Transverse colon (tissue), 4 donors: ENCODE results near the gene AOC3. TPM values are rescaled to one million over a fixed set of nuclear protein-coding genes. Genes with fewer than 3 reads are reported as not detected.
"Not testable (repeated sequence)": the region's sequence is repeated elsewhere in the genome, so short reads cannot be mapped to it uniquely, and the experiment has no call there.

Experiments used
- DNase-seq: peaks from one replicate; pipeline ENCODE4 v3.0.0-alpha.2; 2019
- H3K27ac ChIP-seq, 4 donors: fragments of 200-600 bp; sonication (generic); 2 replicates each; pipeline ENCODE4 v1.5.1; 2016 to 2018; ENCODE audit warnings: inconsistent platforms in 4 of 4
- H3K27me3 ChIP-seq: fragments of 200-600 bp; sonication (generic); 2 replicates; pipeline ENCODE4 v1.5.1; 2017; ENCODE audit warnings: inconsistent platforms
- H3K36me3 ChIP-seq, 4 donors: fragments of 200-600 bp; sonication (generic); 2 replicates each; pipeline ENCODE4 v1.5.1; 2017 to 2019; ENCODE audit warnings: inconsistent platforms in 4 of 4
- H3K4me1 ChIP-seq, 4 donors: fragments of 200-600 bp; sonication (generic); 2 replicates each; pipeline ENCODE4 v1.5.1; 2017 to 2020; ENCODE audit warnings: inconsistent platforms in 4 of 4
- H3K4me3 ChIP-seq, 4 donors: fragments of 200-600 bp; sonication (generic); 1 replicate in 1 of 4; 2 replicates in 3 of 4; pipeline versions ENCODE4 v1.5.1 to v1.6.1; 2017 to 2019; ENCODE audit warnings: inconsistent platforms in 4 of 4
- H3K9me3 ChIP-seq, 2 donors: fragments of 200-600 bp; sonication (generic); 2 replicates each; pipeline ENCODE4 v1.5.1; 2017 to 2019; ENCODE audit warnings: inconsistent platforms in 2 of 2
- EP300 ChIP-seq: sonication (generic); formaldehyde crosslinking; IDR thresholded peaks from one replicate; pipeline ENCODE4 v1.6.1; 2017; ENCODE audit warnings: antibody characterized with exemption, low read depth
- POLR2A ChIP-seq: fragments of 450-650 bp; IDR thresholded peaks from one replicate; pipeline ENCODE4 v1.6.1; 2016; ENCODE audit warnings: antibody characterized with exemption, mild to moderate bottlenecking, moderate library complexity
- POLR2AphosphoS5 ChIP-seq, 3 donors: sonication (generic); formaldehyde crosslinking; IDR thresholded peaks; one replicate each; pipeline ENCODE4 v1.6.1; 2016; ENCODE audit warnings: antibody characterized with exemption in 3 of 3
- whole genome bisulfite sequencing, 2 donors: methylation state at CpG; one replicate each; pipeline ENCODE4 v1.1.5; 2018; ENCODE audit warnings: low coverage in 1 of 2; 5-methylcytosine and 5-hydroxymethylcytosine counted together
- in situ Hi-C, 4 donors: fragments of 200-750 bp; cut with MboI; loops; one replicate each; pipeline versions ENCODE4 v1.15.0 to v1.15.1; 2017; ENCODE audit warnings: low sequenced_read_pairs in 3 of 4, low pct_ligation_motif_present in 1 of 4, low pct_unique_long_range_greater_than_20kb in 1 of 4
- intact Hi-C: fragments of 100-400 bp; cut with DNase I; formaldehyde crosslinking; loops from one replicate; pipeline ENCODE4 v1.15.1; 2023; ENCODE audit warnings: low total_unique reads
- total RNA-seq, 4 donors: library from RNA; depleted of rRNA; stranded (reverse); fragments of >200 nt; gene quantifications; one replicate each; pipeline ENCODE4 v1.1.0, GENCODE V29; 2016
- TF ChIP-seq, protein P1 (sequence below), 5 experiments: fragments of 200-600 bp in 3 of 5; fragments of 450-650 bp in 2 of 5; sonication (generic) in 3 of 5; IDR thresholded peaks; 1 replicate in 2 of 5; 2 replicates in 3 of 5; pipeline ENCODE4 v1.5.1; 2016 to 2017; ENCODE audit warnings: antibody characterized with exemption in 5 of 5, inconsistent platforms in 3 of 5, mild to moderate bottlenecking in 2 of 5, moderate library complexity in 1 of 5

AOC3 gene
- total RNA-seq, 4 donors from 2014 or later: 14.3 to 134 (median 35.2) TPM

DNA sequence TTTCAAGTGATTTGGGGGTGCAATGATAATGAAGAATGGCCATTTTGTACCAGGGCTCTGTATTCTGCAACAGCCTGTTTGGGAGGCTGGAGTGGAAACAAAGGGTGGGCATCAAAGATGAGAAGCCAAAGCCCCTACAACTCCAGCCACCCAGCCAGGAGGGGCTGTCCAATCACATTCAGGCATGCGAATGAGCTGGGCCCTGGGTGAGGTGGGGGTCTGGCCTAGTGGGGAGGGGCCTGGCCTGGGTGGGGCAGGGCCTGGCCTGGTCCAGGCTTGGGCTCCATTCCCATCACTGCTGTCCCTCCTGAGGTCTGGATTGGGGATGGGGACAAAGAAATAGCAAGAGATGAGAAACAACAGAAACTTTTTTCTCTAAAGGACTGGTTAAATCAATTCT lies 6.4 kb downstream of the AOC3 start:
- in situ Hi-C loops: loop anchor here in 1 of 4 donors (10.0 kb wide), 1 partner anchor 67 kb away; no protein-coding TSS in a partner anchor

GRCh38 chr17:42865638-42866094 lies 14.7 kb downstream of the AOC3 start:
- Histone ChIP-seq H3K27me3 (no peaks in the 10 kb centered on the region), H3K4me1 (peaks cover 0 to 10% (median 2%) of the 10 kb centered on the region in 4 donors), H3K36me3 (no peaks in the 10 kb centered on the region), H3K9me3 (peaks cover 4 to 6% of the 10 kb centered on the region in 2 donors), H3K4me3 (no peak overlapping the region), H3K27ac (no peak overlapping the region)
- in situ Hi-C loops (no loop called here), intact Hi-C loops (no loop called here)
- TF ChIP-seq POLR2A: no peak
- WGBS, 2 donors: 70% methylated on average over 7 of the region's 7 CpGs; no CpG with 5 or more reads in 1 of the 2 donors
- DNase-seq: no peak

More for the DNA sequence above, 6.4 kb downstream of the AOC3 start:
- Histone ChIP-seq H3K36me3 (no peaks in the 10 kb centered on the region), H3K27me3 (no peaks in the 10 kb centered on the region), H3K4me3 (no peak overlapping the region), H3K4me1 (peaks cover 0 to 7% (median 3%) of the 10 kb centered on the region in 4 donors), H3K9me3 (no peaks in the 10 kb centered on the region), H3K27ac (no peak overlapping the region)
- 100% methylated on average over 1 of the region's 1 CpG; no CpG with 5 or more reads in 1 of the 2 donors for WGBS, 2 donors
- TF ChIP-seq POLR2AphosphoS5 (IDR thresholded peaks at IDR 0.05): no peak
- TF ChIP-seq, protein P1, sequence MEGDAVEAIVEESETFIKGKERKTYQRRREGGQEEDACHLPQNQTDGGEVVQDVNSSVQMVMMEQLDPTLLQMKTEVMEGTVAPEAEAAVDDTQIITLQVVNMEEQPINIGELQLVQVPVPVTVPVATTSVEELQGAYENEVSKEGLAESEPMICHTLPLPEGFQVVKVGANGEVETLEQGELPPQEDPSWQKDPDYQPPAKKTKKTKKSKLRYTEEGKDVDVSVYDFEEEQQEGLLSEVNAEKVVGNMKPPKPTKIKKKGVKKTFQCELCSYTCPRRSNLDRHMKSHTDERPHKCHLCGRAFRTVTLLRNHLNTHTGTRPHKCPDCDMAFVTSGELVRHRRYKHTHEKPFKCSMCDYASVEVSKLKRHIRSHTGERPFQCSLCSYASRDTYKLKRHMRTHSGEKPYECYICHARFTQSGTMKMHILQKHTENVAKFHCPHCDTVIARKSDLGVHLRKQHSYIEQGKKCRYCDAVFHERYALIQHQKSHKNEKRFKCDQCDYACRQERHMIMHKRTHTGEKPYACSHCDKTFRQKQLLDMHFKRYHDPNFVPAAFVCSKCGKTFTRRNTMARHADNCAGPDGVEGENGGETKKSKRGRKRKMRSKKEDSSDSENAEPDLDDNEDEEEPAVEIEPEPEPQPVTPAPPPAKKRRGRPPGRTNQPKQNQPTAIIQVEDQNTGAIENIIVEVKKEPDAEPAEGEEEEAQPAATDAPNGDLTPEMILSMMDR (IDR thresholded peaks at IDR 0.05): no peak
- no peak for TF ChIP-seq EP300
- no peak for TF ChIP-seq POLR2A
- intact Hi-C loops: no loop called here
- no peak for DNase-seq

DNA sequence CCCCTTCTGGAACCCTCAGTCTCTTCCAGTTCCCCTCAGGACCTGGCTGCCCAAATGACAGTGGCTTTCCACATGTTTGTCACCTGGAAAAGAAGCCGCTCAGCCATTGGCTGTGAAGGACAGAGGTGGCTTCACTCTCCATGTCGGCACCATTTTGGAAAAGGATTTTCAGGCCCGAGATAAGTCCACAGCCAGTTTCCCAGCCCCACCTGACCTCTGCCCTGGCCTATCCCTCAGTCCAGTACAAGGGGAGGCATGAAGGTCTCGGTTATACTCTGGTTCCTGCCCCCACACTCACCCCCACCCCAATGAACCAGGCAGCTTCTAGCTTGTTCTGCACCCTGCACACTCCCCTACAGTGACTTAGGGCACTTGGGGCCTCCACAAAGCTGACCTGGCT lies 15.2 kb downstream of the AOC3 start:
- H3K4me1 ChIP-seq: peaks cover 0 to 10% (median 2%) of the 10 kb centered on the region in 4 donors
- H3K27ac ChIP-seq: no peak overlapping the region
- in situ Hi-C loops (no loop called here), intact Hi-C loops (no loop called here)
- H3K4me3 ChIP-seq: no peak overlapping the region
- H3K27me3 ChIP-seq: no peaks in the 10 kb centered on the region
- H3K36me3 ChIP-seq: no peaks in the 10 kb centered on the region
- 60 to 81% methylated on average over 2 to 4 of the region's 4 CpGs for WGBS, 2 donors
- H3K9me3 ChIP-seq: peaks cover 5 to 8% of the 10 kb centered on the region in 2 donors
- no peak for TF ChIP-seq POLR2A
- TF ChIP-seq, protein P1 (IDR thresholded peaks at IDR 0.05): no peak
- TF ChIP-seq POLR2AphosphoS5 (IDR thresholded peaks at IDR 0.05): no peak
- no peak for DNase-seq

- H3K4me3 ChIP-seq: no peak overlapping the region
- DNase-seq: no peak
- H3K27ac ChIP-seq: no peak overlapping the region
- intact Hi-C loops: no loop called here
- H3K27me3 ChIP-seq: no peaks in the 10 kb centered on the region
- peaks cover 0 to 10% (median 2%) of the 10 kb centered on the region in 4 donors for H3K4me1 ChIP-seq
- H3K36me3 ChIP-seq: no peaks in the 10 kb centered on the region
- in situ Hi-C loops: no loop called here
- H3K9me3 ChIP-seq: peaks cover 5 to 8% of the 10 kb centered on the region in 2 donors
- WGBS, 2 donors: 15 to 36% methylated on average over 3 to 8 of the region's 12 CpGs
- TF ChIP-seq EP300: no peak
- no peak for TF ChIP-seq POLR2AphosphoS5 (IDR thresholded peaks at IDR 0.05)
- TF ChIP-seq POLR2A: no peak
- TF ChIP-seq, protein P1 (IDR thresholded peaks at IDR 0.05): no peak
Observed at GRCh38 chr17:42866631-42867575, 15.9 kb downstream of the AOC3 start.

DNA sequence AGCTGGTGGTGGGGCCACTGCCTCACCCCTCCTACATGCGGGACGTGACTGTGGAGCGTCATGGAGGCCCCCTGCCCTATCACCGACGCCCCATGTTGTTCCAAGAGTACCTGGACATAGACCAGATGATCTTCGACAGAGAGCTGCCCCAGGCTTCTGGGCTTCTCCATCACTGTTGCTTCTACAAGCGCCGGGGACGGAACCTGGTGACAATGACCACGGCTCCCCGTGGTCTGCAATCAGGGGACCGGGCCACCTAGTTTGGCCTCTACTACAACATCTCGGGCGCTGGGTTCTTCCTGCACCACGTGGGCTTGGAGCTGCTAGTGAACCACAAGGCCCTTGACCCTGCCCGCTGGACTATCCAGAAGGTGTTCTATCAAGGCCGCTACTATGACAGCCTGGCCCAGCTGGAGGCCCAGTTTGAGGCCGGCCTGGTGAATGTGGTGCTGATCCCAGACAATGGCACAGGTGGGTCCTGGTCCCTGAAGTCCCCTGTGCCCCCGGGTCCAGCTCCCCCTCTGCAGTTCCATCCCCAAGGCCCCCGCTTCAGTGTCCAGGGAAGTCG lies 16.8 kb downstream of the AOC3 start:
- intact Hi-C loops, H3K36me3 ChIP-seq, DNase-seq, H3K9me3 ChIP-seq, in situ Hi-C loops, H3K4me3 ChIP-seq, H3K27me3 ChIP-seq, H3K27ac ChIP-seq: not testable (repeated sequence)
- peaks cover 0 to 10% (median 2%) of the 10 kb centered on the region in 4 donors for H3K4me1 ChIP-seq
- 92% methylated on average over 7 of the region's 21 CpGs; no CpG with 5 or more reads in 1 of the 2 donors for WGBS, 2 donors
